WTC11 (cell line): ENCODE data around the gene DNA2.

Experiments used
- ATF1 ChIP-seq: sonication (generic); formaldehyde crosslinking; IDR thresholded peaks from 2 replicates; pipeline ENCODE4 v1.8.1; 2023; ENCODE audit warnings: mild to moderate bottlenecking, moderate library complexity, missing genetic modification reagents
- CTCF ChIP-seq: fragments of 200-600 bp; IDR thresholded peaks from 2 replicates; pipeline ENCODE4 v1.8.0; 2022; ENCODE audit warnings: antibody characterized with exemption
- FOXJ3 ChIP-seq: sonication (generic); formaldehyde crosslinking; IDR thresholded peaks from 2 replicates; pipeline ENCODE4 v1.9.0; 2021; ENCODE audit warnings: missing genetic modification reagents, mild to moderate bottlenecking, borderline replicate concordance
- HMGA2 ChIP-seq: fragments of 250-450 bp; sonication (Bioruptor Pico); IDR thresholded peaks from 2 replicates; pipeline ENCODE4 v1.4.0; 2021; ENCODE audit warnings: mild to moderate bottlenecking, moderate library complexity
- HMGXB4 ChIP-seq: sonication (generic); formaldehyde crosslinking; IDR thresholded peaks from 2 replicates; pipeline ENCODE4 v1.8.1; 2023; ENCODE audit warnings: mild to moderate bottlenecking, moderate library complexity, missing genetic modification reagents
- MAX ChIP-seq: sonication (generic); formaldehyde crosslinking; IDR thresholded peaks from 2 replicates; pipeline ENCODE4 v1.8.0; 2022; ENCODE audit warnings: mild to moderate bottlenecking, missing genetic modification reagents
- NR2C2 ChIP-seq: sonication (generic); formaldehyde crosslinking; IDR thresholded peaks from 2 replicates; pipeline ENCODE4 v1.8.0; 2022; ENCODE audit warnings: mild to moderate bottlenecking, missing genetic modification reagents
- PREB ChIP-seq: sonication (generic); formaldehyde crosslinking; IDR thresholded peaks from 2 replicates; pipeline ENCODE4 v1.8.1; 2022; ENCODE audit warnings: mild to moderate bottlenecking, missing genetic modification reagents, moderate library complexity, borderline replicate concordance
- SMAD3 ChIP-seq: sonication (generic); formaldehyde crosslinking; IDR thresholded peaks from 2 replicates; pipeline ENCODE4 v1.8.0; 2022; ENCODE audit warnings: missing genetic modification reagents, mild to moderate bottlenecking, borderline replicate concordance
- TP53 ChIP-seq: sonication (generic); formaldehyde crosslinking; IDR thresholded peaks from 2 replicates; pipeline ENCODE4 v1.8.1; 2023; ENCODE audit warnings: mild to moderate bottlenecking, missing genetic modification reagents
- TF ChIP-seq, protein P1 (sequence below): sonication (generic); formaldehyde crosslinking; IDR thresholded peaks from 2 replicates; pipeline ENCODE4 v1.8.1; 2023; ENCODE audit warnings: mild to moderate bottlenecking, missing genetic modification reagents, moderate library complexity
- TF ChIP-seq, protein P2 (sequence below): sonication (generic); formaldehyde crosslinking; IDR thresholded peaks from 2 replicates; pipeline ENCODE4 v1.8.1; 2022; ENCODE audit warnings: low read depth, missing genetic modification reagents, borderline replicate concordance
- TF ChIP-seq, protein P3 (sequence below): sonication (generic); formaldehyde crosslinking; conservative IDR thresholded peaks from 2 replicates; pipeline ENCODE4 v1.8.1; 2022; ENCODE audit warnings: mild to moderate bottlenecking, missing genetic modification reagents
- TF ChIP-seq, protein P4 (sequence below): sonication (generic); formaldehyde crosslinking; IDR thresholded peaks from 2 replicates; pipeline ENCODE4 v1.8.1; 2022; ENCODE audit warnings: mild to moderate bottlenecking, moderate library complexity, missing genetic modification reagents

DNA sequence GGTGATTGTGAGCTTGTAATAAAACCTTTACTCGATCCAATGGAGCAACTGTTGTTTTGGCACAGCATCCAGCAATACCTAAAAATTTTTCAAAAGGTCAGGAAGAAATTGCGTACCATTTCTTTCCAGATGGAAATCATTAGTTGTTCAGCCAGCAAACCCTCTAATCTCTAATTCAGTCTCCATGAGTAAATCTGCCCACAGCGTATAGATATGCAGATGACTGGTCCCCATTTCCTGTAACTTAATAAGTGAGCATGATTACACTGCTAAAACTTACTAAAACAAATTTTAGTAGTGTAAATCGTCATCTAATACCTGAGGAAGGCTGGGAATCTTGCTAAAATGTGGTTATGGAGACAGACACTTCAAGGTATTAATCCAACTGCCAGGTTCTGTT, 45.0 kb upstream of the DNA2 start:
- TF ChIP-seq CTCF: no peak
- no peak for TF ChIP-seq MAX (CRISPR knock-in tag)
- no peak for TF ChIP-seq HMGXB4
- TF ChIP-seq SMAD3: no peak
- TF ChIP-seq, protein P1, sequence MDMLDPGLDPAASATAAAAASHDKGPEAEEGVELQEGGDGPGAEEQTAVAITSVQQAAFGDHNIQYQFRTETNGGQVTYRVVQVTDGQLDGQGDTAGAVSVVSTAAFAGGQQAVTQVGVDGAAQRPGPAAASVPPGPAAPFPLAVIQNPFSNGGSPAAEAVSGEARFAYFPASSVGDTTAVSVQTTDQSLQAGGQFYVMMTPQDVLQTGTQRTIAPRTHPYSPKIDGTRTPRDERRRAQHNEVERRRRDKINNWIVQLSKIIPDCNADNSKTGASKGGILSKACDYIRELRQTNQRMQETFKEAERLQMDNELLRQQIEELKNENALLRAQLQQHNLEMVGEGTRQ (CRISPR knock-in tag): no peak
- TF ChIP-seq, protein P2, sequence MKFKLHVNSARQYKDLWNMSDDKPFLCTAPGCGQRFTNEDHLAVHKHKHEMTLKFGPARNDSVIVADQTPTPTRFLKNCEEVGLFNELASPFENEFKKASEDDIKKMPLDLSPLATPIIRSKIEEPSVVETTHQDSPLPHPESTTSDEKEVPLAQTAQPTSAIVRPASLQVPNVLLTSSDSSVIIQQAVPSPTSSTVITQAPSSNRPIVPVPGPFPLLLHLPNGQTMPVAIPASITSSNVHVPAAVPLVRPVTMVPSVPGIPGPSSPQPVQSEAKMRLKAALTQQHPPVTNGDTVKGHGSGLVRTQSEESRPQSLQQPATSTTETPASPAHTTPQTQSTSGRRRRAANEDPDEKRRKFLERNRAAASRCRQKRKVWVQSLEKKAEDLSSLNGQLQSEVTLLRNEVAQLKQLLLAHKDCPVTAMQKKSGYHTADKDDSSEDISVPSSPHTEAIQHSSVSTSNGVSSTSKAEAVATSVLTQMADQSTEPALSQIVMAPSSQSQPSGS (CRISPR knock-in tag): no peak
- TF ChIP-seq, protein P3, sequence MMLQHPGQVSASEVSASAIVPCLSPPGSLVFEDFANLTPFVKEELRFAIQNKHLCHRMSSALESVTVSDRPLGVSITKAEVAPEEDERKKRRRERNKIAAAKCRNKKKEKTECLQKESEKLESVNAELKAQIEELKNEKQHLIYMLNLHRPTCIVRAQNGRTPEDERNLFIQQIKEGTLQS: no peak
- no peak for TF ChIP-seq PREB (CRISPR knock-in tag)
- TF ChIP-seq HMGA2 (CRISPR knock-in tag): no peak
- TF ChIP-seq, protein P4, sequence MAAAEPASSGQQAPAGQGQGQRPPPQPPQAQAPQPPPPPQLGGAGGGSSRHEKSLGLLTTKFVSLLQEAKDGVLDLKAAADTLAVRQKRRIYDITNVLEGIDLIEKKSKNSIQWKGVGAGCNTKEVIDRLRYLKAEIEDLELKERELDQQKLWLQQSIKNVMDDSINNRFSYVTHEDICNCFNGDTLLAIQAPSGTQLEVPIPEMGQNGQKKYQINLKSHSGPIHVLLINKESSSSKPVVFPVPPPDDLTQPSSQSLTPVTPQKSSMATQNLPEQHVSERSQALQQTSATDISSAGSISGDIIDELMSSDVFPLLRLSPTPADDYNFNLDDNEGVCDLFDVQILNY: no peak
- no peak for TF ChIP-seq FOXJ3 (CRISPR knock-in tag)
- TF ChIP-seq TP53 (CRISPR knock-in tag): no peak
- no peak for TF ChIP-seq NR2C2
- TF ChIP-seq ATF1 (CRISPR knock-in tag): no peak
